OCI-LY7 (cell line): ENCODE measurements around the gene FNDC10.

Source experiments
- CTCF ChIP-seq: fragments of 200-600 bp; sonication (generic); conservative IDR thresholded peaks from 2 replicates; pipeline ENCODE4 v1.5.1; 2014; ENCODE audit warnings: mild to moderate bottlenecking, antibody characterized with exemption, low read length, moderate library complexity, mixed read lengths
- EZH2phosphoT487 ChIP-seq: fragments of 200-600 bp; sonication (generic); IDR thresholded peaks from 2 replicates; pipeline ENCODE4 v1.6.1; 2018; ENCODE audit warnings: low read depth, borderline replicate concordance, mild to moderate bottlenecking, mixed run types, antibody characterized with exemption, low read length, moderate library complexity, mixed read lengths

DNA sequence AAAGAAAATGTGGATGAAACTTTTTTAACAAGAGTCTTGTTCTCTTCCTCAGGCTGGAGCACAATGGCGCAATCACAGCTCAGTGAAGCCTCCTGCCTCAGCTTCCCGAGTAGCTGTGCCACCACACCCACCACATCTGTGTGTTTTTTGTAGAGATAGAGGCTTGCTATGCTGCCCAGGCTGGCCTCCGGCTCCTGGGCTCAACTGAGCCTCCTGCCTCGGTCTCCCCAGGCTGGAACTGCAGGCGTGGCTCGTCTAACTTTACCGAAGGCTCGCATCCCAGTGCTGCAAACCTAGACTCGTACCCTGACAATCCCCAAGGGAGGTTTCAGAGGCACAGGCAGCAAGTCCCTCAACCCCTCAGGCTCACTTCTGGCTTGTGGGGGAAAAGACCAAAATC lies 39.8 kb downstream of the FNDC10 start:
- no peak for TF ChIP-seq CTCF
- no peak for TF ChIP-seq EZH2phosphoT487
